ENCODE data around the gene RPLP2.
A peak's percentile ranks its signal among the peaks of the same experiment; 100 is the strongest.

The RPLP2 gene

DNA sequence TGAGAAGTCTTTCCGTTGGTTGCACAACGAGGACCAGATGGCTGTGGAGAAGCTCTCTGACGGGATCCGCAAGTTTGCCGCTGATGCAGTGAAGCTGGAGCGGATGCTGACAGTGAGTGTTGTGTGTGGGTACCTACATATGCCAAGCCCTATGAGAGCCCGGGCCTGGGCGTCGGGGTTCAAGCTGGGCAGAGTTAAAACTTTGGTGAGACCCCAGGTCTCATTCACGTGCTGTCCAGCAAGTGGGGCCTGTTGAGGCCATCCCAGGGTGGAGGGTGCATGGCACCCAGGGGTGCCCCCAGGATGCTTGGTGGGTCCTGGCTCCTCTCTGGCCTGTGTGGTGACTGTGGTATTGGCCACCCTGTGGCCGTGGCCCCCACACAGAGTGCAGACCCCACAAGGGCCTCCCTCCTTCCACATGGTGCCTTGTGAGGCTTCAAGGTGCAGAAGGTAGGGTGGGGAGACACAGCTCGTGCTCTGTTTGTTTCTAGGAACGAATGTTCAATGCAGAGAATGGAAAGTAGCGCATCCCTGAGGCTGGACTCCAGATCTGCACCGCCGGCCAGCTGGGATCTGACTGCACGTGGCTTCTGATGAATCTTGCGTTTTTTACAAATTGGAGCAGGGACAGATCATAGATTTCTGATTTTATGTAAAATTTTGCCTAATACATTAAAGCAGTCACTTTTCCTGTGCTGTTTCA, 45.3 kb upstream of the RPLP2 start:
- 0 out of 2 replicates have a peak, but pooled peaks cover 7% of the 10 kb centered on the region for H4K20me1 ChIP-seq (ENCODE audit: control insufficient read depth, insufficient read depth, low read depth, low read length)
- H3K79me2 ChIP-seq (ENCODE audit: control insufficient read depth, low read length) = no peaks in the 10 kb centered on the region; the same call in 1 of the 2 replicates
- TF ChIP-seq EZH2phosphoT487 (IDR thresholded peaks at IDR 0.05; ENCODE audit: borderline replicate concordance, low read length) (no peak), CTCF (IDR thresholded peaks at IDR 0.05; ENCODE audit: low read depth, low read length, poor library complexity, severe bottlenecking) (no peak)
- H3K27me3 ChIP-seq (ENCODE audit: control insufficient read depth, low read length) = no peaks in the 10 kb centered on the region
- no peaks in the 10 kb centered on the region for H3K9me3 ChIP-seq (ENCODE audit: control insufficient read depth, insufficient read depth, low read length)
- H3F3A ChIP-seq (ENCODE audit: control insufficient read depth, insufficient read depth) = peaks cover 13% of the 10 kb centered on the region
- no peak overlapping the region for H3K4me3 ChIP-seq (ENCODE audit: low read length)
- H3K4me2 ChIP-seq (ENCODE audit: low read length) = no peak overlapping the region
- no peaks in the 10 kb centered on the region for H3K9me2 ChIP-seq (replicated peaks; ENCODE audit: control insufficient read depth, low read length)
- no peaks in the 10 kb centered on the region for H3K4me1 ChIP-seq (ENCODE audit: control insufficient read depth, low read length)
- H3K27ac ChIP-seq (ENCODE audit: low read depth, low read length) = no peak overlapping the region
- peaks cover 67% of the 10 kb centered on the region for H3K36me3 ChIP-seq (ENCODE audit: control insufficient read depth, low read length)

GRCh38 chr11:765025-765801, 44.6 kb upstream of the RPLP2 start:
- Histone ChIP-seq H3K9me2 (replicated peaks; ENCODE audit: control insufficient read depth, low read length) (no peaks in the 10 kb centered on the region), H3K9me3 (ENCODE audit: control insufficient read depth, insufficient read depth, low read length) (no peaks in the 10 kb centered on the region), H3F3A (ENCODE audit: control insufficient read depth, insufficient read depth) (peaks cover 13% of the 10 kb centered on the region), H3K36me3 (ENCODE audit: control insufficient read depth, low read length) (peaks cover 66% of the 10 kb centered on the region), H3K27me3 (ENCODE audit: control insufficient read depth, low read length) (no peaks in the 10 kb centered on the region), H4K20me1 (ENCODE audit: control insufficient read depth, insufficient read depth, low read depth, low read length) (0 out of 2 replicates have a peak, but pooled peaks cover 7% of the 10 kb centered on the region), H3K4me3 (ENCODE audit: low read length) (no peak overlapping the region), H3K79me2 (ENCODE audit: control insufficient read depth, low read length) (no peaks in the 10 kb centered on the region; the same call in 1 of the 2 replicates), H3K27ac (ENCODE audit: low read depth, low read length) (no peak overlapping the region), H3K4me2 (ENCODE audit: low read length) (no peak overlapping the region), H3K4me1 (ENCODE audit: control insufficient read depth, low read length) (no peaks in the 10 kb centered on the region)
- TF ChIP-seq EZH2phosphoT487 (IDR thresholded peaks at IDR 0.05; ENCODE audit: borderline replicate concordance, low read length) (no peak), CTCF (IDR thresholded peaks at IDR 0.05; ENCODE audit: low read depth, low read length, poor library complexity, severe bottlenecking) (peak; percentile 72)

DNA sequence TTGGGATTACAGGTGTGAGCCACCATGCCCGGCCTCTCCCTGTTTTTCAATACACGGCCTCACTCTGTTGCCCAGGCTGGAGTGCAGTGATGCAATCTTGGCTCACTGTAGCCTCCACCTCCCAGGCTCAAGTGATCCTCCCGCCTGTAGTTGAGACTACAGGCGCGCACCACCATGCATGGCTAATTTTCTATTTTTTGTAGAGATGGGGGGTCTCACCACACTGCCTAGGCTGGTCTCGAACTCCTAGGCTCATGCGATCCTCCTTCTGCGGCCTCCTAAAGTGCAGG, 44.0 kb upstream of the RPLP2 start:
- Histone ChIP-seq H3K27ac (ENCODE audit: low read depth, low read length) (no peak overlapping the region), H3K4me1 (ENCODE audit: control insufficient read depth, low read length) (no peaks in the 10 kb centered on the region), H3K4me2 (ENCODE audit: low read length) (no peak overlapping the region), H3K79me2 (ENCODE audit: control insufficient read depth, low read length) (no peaks in the 10 kb centered on the region; the same call in 1 of the 2 replicates), H4K20me1 (ENCODE audit: control insufficient read depth, insufficient read depth, low read depth, low read length) (0 out of 2 replicates have a peak, but pooled peaks cover 7% of the 10 kb centered on the region), H3K9me2 (replicated peaks; ENCODE audit: control insufficient read depth, low read length) (no peaks in the 10 kb centered on the region), H3K4me3 (ENCODE audit: low read length) (no peak overlapping the region), H3K36me3 (ENCODE audit: control insufficient read depth, low read length) (peaks cover 70% of the 10 kb centered on the region), H3F3A (ENCODE audit: control insufficient read depth, insufficient read depth) (peaks cover 13% of the 10 kb centered on the region), H3K27me3 (ENCODE audit: control insufficient read depth, low read length) (no peaks in the 10 kb centered on the region), H3K9me3 (ENCODE audit: control insufficient read depth, insufficient read depth, low read length) (no peaks in the 10 kb centered on the region)
- TF ChIP-seq EZH2phosphoT487 (IDR thresholded peaks at IDR 0.05; ENCODE audit: borderline replicate concordance, low read length) = no peak

Data from DOHH2 (cell line).